Endothelial cell of umbilical vein (primary cell): ENCODE data around the gene RNPEPL1. TPM values are rescaled to one million over a fixed set of nuclear protein-coding genes. Genes with fewer than 3 reads are reported as not detected.

Source experiments
- BruUV-seq: library from RNA; stranded (reverse); fragments of 400-500 nt; replicated peaks from 2 replicates; lab custom pipeline; 2021; lab: Mats Ljungman, UMichigan
- CTCF ChIA-PET: fragments of 300-600, 350-600 bp; sonication (Branson Sonifier 250); formaldehyde crosslinking; loops from one replicate; lab custom pipeline; 2021; ENCODE audit warnings: antibody characterized with exemption, inconsistent platforms; lab: Charles Lee
- POLR2A ChIA-PET: fragments of 300-600, 350-600 bp; sonication (Branson Sonifier 250); formaldehyde crosslinking; loops from one replicate; lab custom pipeline; 2021; ENCODE audit warnings: antibody characterized with exemption, inconsistent platforms; lab: Charles Lee
- DNase-seq: peaks from one replicate; pipeline ENCODE4 v3.0.0-alpha.2; 2011; ENCODE audit warnings: low read depth, low spot score
- FAIRE-seq: peaks from 2 replicates; lab custom pipeline; 2011; peaks lifted over from hg19 to GRCh38; lab: Jason Lieb, UNC
- H2AFZ ChIP-seq: 2 replicates; pipeline ENCODE4 v1.6.0; 2012; ENCODE audit warnings: low read depth, low read length, control low read depth, inconsistent platforms
- H3K27ac ChIP-seq: 2 replicates; pipeline ENCODE4 v1.5.1; 2011; ENCODE audit warnings: low read depth, mild to moderate bottlenecking, control low read depth, low read length, moderate library complexity; ENCODE audit not compliant: insufficient read depth
- H3K27me3 ChIP-seq, 2 experiments: 2 replicates each; pipeline versions ENCODE4 v1.6.0 to v1.6.1; 2011; ENCODE audit warnings: low read length in 2 of 2, mixed read lengths in 1 of 2; ENCODE audit not compliant: control insufficient read depth in 2 of 2, insufficient read depth in 2 of 2
- H3K36me3 ChIP-seq, 2 experiments: 2 replicates in 1 of 2; 3 replicates in 1 of 2; pipeline ENCODE4 v1.5.1; 2011; ENCODE audit warnings: low read length in 2 of 2, mild to moderate bottlenecking in 1 of 2, moderate library complexity in 1 of 2; ENCODE audit not compliant: control insufficient read depth in 2 of 2, insufficient read depth in 2 of 2; ENCODE audit errors: extremely low read depth in 1 of 2
- H3K4me1 ChIP-seq: 3 replicates; pipeline ENCODE4 v1.5.1; 2011; ENCODE audit warnings: mild to moderate bottlenecking, low read length; ENCODE audit not compliant: control insufficient read depth, insufficient read depth; ENCODE audit errors: extremely low read depth
- H3K4me2 ChIP-seq: 2 replicates; pipeline ENCODE4 v1.6.1; 2011; ENCODE audit warnings: low read length, control low read depth, mixed read lengths; ENCODE audit not compliant: insufficient read depth
- H3K4me3 ChIP-seq, 3 experiments: fragments of 200-600 bp in 1 of 3; sonication (generic), shearing (Covaris generic) in 1 of 3; replicated peaks in 1 of 3; 2 replicates each; pipeline ENCODE4 v1.5.1; 2011 to 2016; ENCODE audit warnings: control low read depth in 3 of 3, low read length in 3 of 3, mild to moderate bottlenecking in 2 of 3, inconsistent platforms in 1 of 3, low read depth in 1 of 3, moderate library complexity in 1 of 3; ENCODE audit not compliant: insufficient read depth in 1 of 3
- H3K79me2 ChIP-seq: 2 replicates; pipeline ENCODE4 v1.6.0; 2012; ENCODE audit warnings: low read length, inconsistent platforms; ENCODE audit not compliant: control insufficient read depth, insufficient read depth
- H3K9ac ChIP-seq: replicated peaks from 2 replicates; pipeline ENCODE3; 2011; ENCODE audit warnings: low read length, control low read depth; ENCODE audit not compliant: insufficient read depth; ENCODE audit errors: extremely low read depth
- H3K9me1 ChIP-seq: replicated peaks from 3 replicates; pipeline ENCODE4 v1.6.0; 2011; ENCODE audit warnings: mild to moderate bottlenecking, low read length; ENCODE audit not compliant: control insufficient read depth, insufficient read depth; ENCODE audit errors: extremely low read depth
- H3K9me3 ChIP-seq: replicated peaks from 2 replicates; pipeline ENCODE4 v1.5.1; 2012; ENCODE audit warnings: low read length, inconsistent platforms; ENCODE audit not compliant: control insufficient read depth, insufficient read depth
- H4K20me1 ChIP-seq: replicated peaks from 2 replicates; pipeline ENCODE3; 2011; ENCODE audit warnings: mild to moderate bottlenecking, low read length; ENCODE audit not compliant: control insufficient read depth, insufficient read depth; ENCODE audit errors: extremely low read depth
- CTCF ChIP-seq, 2 donors: IDR thresholded peaks; 1 replicate in 1 of 2; 2 replicates in 1 of 2; pipeline ENCODE4 v1.5.1; 2011; ENCODE audit warnings: low read length in 2 of 2, mild to moderate bottlenecking in 2 of 2, moderate library complexity in 2 of 2, control low read depth in 1 of 2, inconsistent platforms in 1 of 2, low read depth in 1 of 2; ENCODE audit not compliant: insufficient read depth in 1 of 2; ENCODE audit errors: extremely low read depth in 1 of 2
- EZH2 ChIP-seq: IDR thresholded peaks from 2 replicates; pipeline ENCODE4 v1.6.1; 2012; ENCODE audit warnings: borderline replicate concordance, low read depth, mild to moderate bottlenecking, moderate library complexity, low read length, inconsistent platforms; ENCODE audit not compliant: severe bottlenecking
- GATA2 ChIP-seq: IDR thresholded peaks from 2 replicates; pipeline ENCODE4 v1.7.0; 2011; ENCODE audit warnings: low read depth, mild to moderate bottlenecking, moderate library complexity, mixed read lengths, low read length; ENCODE audit not compliant: insufficient read length, insufficient read depth
- dilution Hi-C: fragments of 300-500 bp; cut with MboI; formaldehyde crosslinking; loops from one replicate; pipeline ENCODE4 v1.15.0; 2019; ENCODE audit warnings: low sequenced_read_pairs; ENCODE audit not compliant: extremely low pct_ligation_motif_present
- intact Hi-C: fragments of 100-400 bp; cut with micrococcal nuclease; formaldehyde crosslinking; loops from one replicate; pipeline ENCODE4 v1.10.0; 2022
- polyA plus RNA-seq, 4 experiments: library from polyadenylated mRNA; depleted of rRNA in 3 of 4; stranded (reverse) in 3 of 4; unstranded in 1 of 4; fragments of >200 nt; gene quantifications; 2 replicates each; pipeline versions ENCODE4 v1.2.1 to v1.2.3, GENCODE V29; 2011 to 2012; ENCODE audit warnings: missing spikeins in 1 of 4
- total RNA-seq: library from RNA; stranded (reverse); gene quantifications from 2 replicates; pipeline ENCODE4 v1.2.3, GENCODE V29; 2021

Gene RNPEPL1
- total and polyA plus RNA-seq, 2 donors (not counting 3 experiments of a cell fraction or from before 2014, with no cell fraction given) = 35.8 to 67.1 TPM

GRCh38 chr2:240519396-240520129 lies 48.7 kb upstream of the RNPEPL1 start:
- BruUV-seq = no TSS peak
- FAIRE-seq = no peak
- Histone ChIP-seq H3K4me2 (no peak overlapping the region), H3K9me3 (no peaks in the 10 kb centered on the region), H3K27ac (no peak overlapping the region), H3K27me3 (peaks cover 3 to 9% of the 10 kb centered on the region in 2 experiments), H2AFZ (no peak overlapping the region), H3K79me2 (no peaks in the 10 kb centered on the region), H3K9ac (no peak overlapping the region), H3K36me3 (no peaks in the 10 kb centered on the region), H3K4me1 (no peaks in the 10 kb centered on the region), H3K9me1 (no peaks in the 10 kb centered on the region), H3K4me3 (no peak overlapping the region), H4K20me1 (no peaks in the 10 kb centered on the region)
- dilution Hi-C loops (no loop called here), intact Hi-C loops (no loop called here)
- no peak for DNase-seq
- ChIA-PET CTCF (interaction anchor here (0.9 kb wide), 1 partner anchor 321 kb away, joined by 3 read pairs; no protein-coding TSS in a partner anchor), POLR2A (no interaction called here)
- peak; percentile 47 for TF ChIP-seq EZH2
- no peak for TF ChIP-seq GATA2

- Histone ChIP-seq H3K36me3 (no peaks in the 10 kb centered on the region), H3K4me2 (no peak overlapping the region), H3K9me1 (no peaks in the 10 kb centered on the region), H2AFZ (no peak overlapping the region), H3K4me3 (no peak overlapping the region), H3K27ac (no peak overlapping the region), H3K79me2 (no peaks in the 10 kb centered on the region), H3K9ac (no peak overlapping the region), H4K20me1 (no peaks in the 10 kb centered on the region), H3K27me3 (peaks cover 3 to 9% of the 10 kb centered on the region in 2 experiments), H3K9me3 (peaks cover 5% of the 10 kb centered on the region), H3K4me1 (no peaks in the 10 kb centered on the region)
- intact Hi-C loops = no loop called here
- DNase-seq (no peak), FAIRE-seq (no peak)
- no TSS peak for BruUV-seq
- ChIA-PET POLR2A (no interaction called here), CTCF (interaction anchor here (0.9 kb wide), 1 partner anchor 320 kb away, joined by 3 read pairs; no protein-coding TSS in a partner anchor)
- TF ChIP-seq CTCF (IDR thresholded peaks at IDR 0.05; ENCODE audit: extremely low read depth in 1 of 2, insufficient read depth in 1 of 2, low read depth in 1 of 2, low read length in 2 of 2) (no peak), EZH2 (peak; percentile 44)
- dilution Hi-C loops = no loop called here
Measured at GRCh38 chr2:240520130-240520973, 47.9 kb upstream of the RNPEPL1 start.
